Retinal pigment epithelial cell (primary cell): ENCODE measurements around the gene TMEM108.

Source experiments
- DNase-seq: peaks from one replicate; pipeline ENCODE4 v3.0.0-alpha.2; 2010; ENCODE audit warnings: low read depth
- H3K4me3 ChIP-seq: 2 replicates; pipeline ENCODE4 v1.5.1; 2011; ENCODE audit warnings: mild to moderate bottlenecking, low read length, control low read depth, moderate library complexity
- CTCF ChIP-seq: conservative IDR thresholded peaks from 2 replicates; pipeline ENCODE4 v1.5.1; 2011; ENCODE audit warnings: low read depth, low read length, control low read depth, inconsistent platforms

TMEM108 gene

DNA sequence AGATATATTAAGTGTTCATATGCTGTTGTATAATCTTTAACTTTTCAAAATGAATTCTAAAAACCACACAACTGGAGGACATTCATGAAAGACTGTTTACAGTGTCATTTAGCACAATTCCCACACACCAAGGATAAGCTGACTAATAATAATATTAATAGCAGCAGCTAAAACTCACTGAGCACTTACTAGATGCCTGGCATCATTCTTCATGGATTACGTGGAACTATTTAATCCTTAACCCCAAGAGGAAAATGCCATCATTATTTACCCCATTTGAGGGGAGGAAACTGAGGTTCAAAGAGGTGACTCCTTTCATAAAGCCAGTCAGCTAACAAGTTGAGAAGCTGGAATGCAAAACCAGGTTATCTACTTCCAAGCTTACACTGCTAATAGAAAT, 77.0 kb downstream of the TMEM108 start:
- TF ChIP-seq CTCF = no peak
- DNase-seq = peak; percentile 48
- H3K4me3 ChIP-seq = no peak overlapping the region

GRCh38 chr3:133117342-133117741, 79.2 kb downstream of the TMEM108 start:
- no peak for TF ChIP-seq CTCF
- H3K4me3 ChIP-seq = no peak overlapping the region
- DNase-seq = no peak

DNA sequence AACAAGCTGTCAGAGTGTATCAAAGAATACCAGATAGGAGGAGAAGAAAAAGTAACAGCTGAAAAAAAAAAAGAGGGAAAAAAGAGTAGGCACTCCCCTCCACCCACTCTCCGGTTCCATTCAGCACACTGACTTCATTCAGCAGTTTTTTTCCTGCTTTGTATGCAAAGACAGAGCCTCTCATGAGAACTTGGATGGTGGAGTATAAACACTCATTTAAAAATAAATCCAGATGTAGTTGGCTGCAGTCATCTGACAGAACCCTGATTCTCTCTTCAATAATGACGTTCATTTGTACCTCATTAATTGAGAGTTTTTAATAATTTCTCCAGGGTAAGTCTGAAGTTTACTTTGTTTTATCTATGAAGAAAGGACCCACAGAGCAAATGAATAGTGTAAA, 81.0 kb downstream of the TMEM108 start:
- no peak for TF ChIP-seq CTCF
- no peak overlapping the region for H3K4me3 ChIP-seq
- DNase-seq = no peak

DNA sequence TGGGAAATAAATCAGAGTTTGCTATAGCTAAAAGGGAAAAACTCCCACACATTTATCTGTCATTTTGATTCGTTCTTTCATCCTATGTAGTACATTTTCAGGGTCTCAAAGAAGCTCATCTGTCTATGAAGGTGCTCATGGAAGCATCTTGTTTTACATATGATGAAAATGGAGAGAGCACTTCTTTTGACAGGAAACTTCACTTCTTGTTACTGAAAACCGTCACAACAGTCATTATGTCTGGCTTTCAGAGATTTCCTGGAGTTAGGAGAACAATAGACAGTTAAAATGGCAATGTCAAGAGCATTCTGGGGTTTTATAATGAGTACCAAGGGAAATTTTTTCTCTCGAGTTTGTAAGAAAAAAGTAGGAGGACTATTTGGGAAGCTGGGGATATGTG, 83.3 kb downstream of the TMEM108 start:
- no peak for TF ChIP-seq CTCF
- DNase-seq = no peak

DNA sequence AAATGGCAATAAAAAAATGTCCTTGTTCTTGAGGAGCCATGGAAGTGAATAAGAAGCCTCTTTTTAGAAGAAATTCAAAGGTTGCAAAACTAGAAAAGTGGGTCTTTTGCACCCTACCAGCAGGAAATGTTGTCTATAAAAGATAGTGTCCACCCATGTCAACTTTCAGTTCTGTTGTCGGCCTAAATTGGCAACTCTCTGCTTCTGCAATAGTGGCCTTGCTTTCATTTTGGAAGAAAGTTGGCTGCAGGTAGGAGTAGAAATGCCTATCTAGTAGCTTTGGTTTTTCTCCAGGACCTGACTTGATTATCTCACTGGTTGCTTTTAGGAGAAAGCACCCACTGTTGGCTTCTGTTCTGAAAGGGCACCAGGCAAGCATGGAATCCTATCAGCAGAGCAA, 85.4 kb downstream of the TMEM108 start:
- TF ChIP-seq CTCF = no peak
- H3K4me3 ChIP-seq = no peak overlapping the region
- DNase-seq = no peak

More for the DNA sequence above, 83.3 kb downstream of the TMEM108 start:
- no peak overlapping the region for H3K4me3 ChIP-seq

- DNase-seq = no peak
- no peak overlapping the region for H3K4me3 ChIP-seq
- no peak for TF ChIP-seq CTCF
These were observed 86.3 kb downstream of the TMEM108 start for GRCh38 chr3:133124511-133124910.

DNA sequence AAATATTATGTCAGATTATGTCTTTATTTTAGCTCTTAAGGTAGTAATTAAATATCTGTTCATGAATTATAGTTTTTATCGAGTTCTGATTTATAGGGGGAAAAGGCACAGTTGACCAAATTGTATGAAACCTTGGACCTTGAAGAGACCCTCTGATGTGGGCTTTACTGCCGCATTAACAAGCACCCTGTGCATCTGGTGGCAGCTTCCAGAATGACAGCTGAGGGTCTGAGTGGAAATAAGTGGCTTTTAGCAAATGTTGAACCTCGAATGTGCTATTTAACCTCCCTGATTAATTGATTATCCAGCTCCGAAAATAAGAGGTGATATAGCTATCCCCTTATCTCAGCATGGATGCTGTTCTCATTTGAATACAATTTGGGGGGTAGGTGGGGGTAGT, 87.0 kb downstream of the TMEM108 start:
- no peak overlapping the region for H3K4me3 ChIP-seq
- TF ChIP-seq CTCF = no peak
- DNase-seq = no peak
